Mesangial cell (primary cell): ENCODE measurements around the gene OR52B4. TPM values are rescaled to one million over a fixed set of nuclear protein-coding genes. Genes with fewer than 3 reads are reported as not detected.

Experiments
- total RNA-seq: library from RNA; depleted of rRNA; stranded (reverse); fragments of >200 nt; gene quantifications from 2 replicates; pipeline ENCODE4 v1.2.3, GENCODE V29; 2015

Gene OR52B4
- total RNA-seq = not detected in 2 replicates

DNA sequence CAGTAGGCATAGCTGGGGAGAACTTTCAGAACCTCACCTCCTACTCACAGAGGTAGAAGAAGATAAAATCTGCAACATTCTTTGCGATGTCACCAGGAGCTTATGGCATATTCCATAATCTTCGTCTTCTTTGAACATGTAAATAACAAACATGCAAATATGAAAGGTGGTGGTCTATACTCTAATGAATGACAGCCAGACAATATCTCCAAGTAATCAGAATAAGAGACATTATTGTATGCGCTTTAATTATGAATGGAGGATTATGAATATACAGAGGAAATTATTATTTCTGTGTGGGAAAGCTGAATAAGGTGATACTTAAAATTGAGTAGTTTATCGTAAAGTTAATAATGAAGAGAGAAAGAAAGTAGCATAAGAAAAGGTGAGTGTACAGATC, at the start of gene OR52B4:
OR52B4 (minus strand) TSS at position 101 of the 400 bp plus-strand sequence; CDS start at position 10, 91 bp downstream.

GRCh38 chr11:4393209-4393857, 25.1 kb upstream of the OR52B4 start, which contains the start of gene TRIM21:
TSS of gene TRIM21 (minus strand) at chr11:4393702. CDS start at chr11:4390409, 3,293 bp downstream.

Other genes starting within 250 kb of the OR52B4 start
- 10.3 and 15.2 TPM in 2 replicates for gene TRIM21, start 25.3 kb upstream of the OR52B4 start, total RNA-seq
- gene OR52K2, start 80.9 kb upstream of the OR52B4 start, total RNA-seq = not detected in 2 replicates
- gene OR52K1, start 114.3 kb upstream of the OR52B4 start, total RNA-seq = not detected in 2 replicates
- gene OR52M1, start 176.8 kb upstream of the OR52B4 start, total RNA-seq = not detected in 2 replicates
- not detected in 2 replicates for gene OR52I2, start 213.4 kb upstream of the OR52B4 start, total RNA-seq
- gene OR52I1, start 225.7 kb upstream of the OR52B4 start, total RNA-seq = not detected in 2 replicates
- gene TRIM68, start 239.8 kb upstream of the OR52B4 start, total RNA-seq = 6.2 and 8.1 TPM in 2 replicates